DND-41 (cell line): Measurements from ENCODE around the gene ANKK1.

Experiments
- EZH2 ChIP-seq: IDR thresholded peaks from 3 replicates; pipeline ENCODE4 v1.6.1; 2012; ENCODE audit warnings: borderline replicate concordance, low read depth, mild to moderate bottlenecking, moderate library complexity, low read length, inconsistent platforms; ENCODE audit not compliant: severe bottlenecking
- TF ChIP-seq, protein P1 (sequence below): IDR thresholded peaks from 2 replicates; pipeline ENCODE4 v1.5.1; 2012; ENCODE audit warnings: borderline replicate concordance, low read length, moderate library complexity, mild to moderate bottlenecking; ENCODE audit not compliant: poor library complexity, severe bottlenecking; ENCODE audit errors: extremely low read depth

DNA sequence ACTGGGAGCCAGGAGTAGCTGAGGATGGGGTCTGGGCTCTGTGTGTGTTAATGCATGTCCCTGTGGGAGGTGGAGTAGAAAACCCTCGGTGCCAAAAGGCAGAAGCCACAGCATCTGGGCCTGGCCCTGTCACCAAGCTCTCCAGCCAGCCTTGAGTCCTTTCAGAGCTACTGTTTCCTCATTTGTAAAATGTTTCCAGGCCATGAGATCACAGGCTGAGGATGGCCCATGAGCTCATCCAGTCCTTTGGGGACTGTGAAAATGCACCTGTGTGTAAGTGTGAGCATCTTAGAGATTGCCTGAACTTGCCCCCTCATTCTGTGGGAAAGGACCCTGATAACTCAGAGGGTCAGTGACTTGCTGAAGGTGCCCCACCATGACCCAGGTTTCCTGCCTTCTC is 9.1 kb downstream of the ANKK1 start:
- TF ChIP-seq EZH2, result no peak
- TF ChIP-seq, protein P1, sequence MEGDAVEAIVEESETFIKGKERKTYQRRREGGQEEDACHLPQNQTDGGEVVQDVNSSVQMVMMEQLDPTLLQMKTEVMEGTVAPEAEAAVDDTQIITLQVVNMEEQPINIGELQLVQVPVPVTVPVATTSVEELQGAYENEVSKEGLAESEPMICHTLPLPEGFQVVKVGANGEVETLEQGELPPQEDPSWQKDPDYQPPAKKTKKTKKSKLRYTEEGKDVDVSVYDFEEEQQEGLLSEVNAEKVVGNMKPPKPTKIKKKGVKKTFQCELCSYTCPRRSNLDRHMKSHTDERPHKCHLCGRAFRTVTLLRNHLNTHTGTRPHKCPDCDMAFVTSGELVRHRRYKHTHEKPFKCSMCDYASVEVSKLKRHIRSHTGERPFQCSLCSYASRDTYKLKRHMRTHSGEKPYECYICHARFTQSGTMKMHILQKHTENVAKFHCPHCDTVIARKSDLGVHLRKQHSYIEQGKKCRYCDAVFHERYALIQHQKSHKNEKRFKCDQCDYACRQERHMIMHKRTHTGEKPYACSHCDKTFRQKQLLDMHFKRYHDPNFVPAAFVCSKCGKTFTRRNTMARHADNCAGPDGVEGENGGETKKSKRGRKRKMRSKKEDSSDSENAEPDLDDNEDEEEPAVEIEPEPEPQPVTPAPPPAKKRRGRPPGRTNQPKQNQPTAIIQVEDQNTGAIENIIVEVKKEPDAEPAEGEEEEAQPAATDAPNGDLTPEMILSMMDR, result no peak
